Liver (tissue), 9 donors: ENCODE measurements around the gene SCPEP1. TPM values are rescaled to one million over a fixed set of nuclear protein-coding genes. Genes with fewer than 3 reads are reported as not detected.

Source experiments
- DNase-seq: peaks from one replicate; pipeline ENCODE4 v3.0.0-alpha.2; 2017; ENCODE audit warnings: low spot score
- H3K27ac ChIP-seq, 2 donors: one replicate each; pipeline ENCODE4 v1.7.0; 2013; ENCODE audit warnings: inconsistent platforms in 2 of 2, low read length in 2 of 2, control low read depth in 1 of 2, low read depth in 1 of 2, mild to moderate bottlenecking in 1 of 2
- H3K27me3 ChIP-seq, 4 donors: one replicate each; pipeline versions ENCODE4 v1.6.1 to v1.7.0; 2013; ENCODE audit warnings: low read length in 3 of 4, inconsistent platforms in 1 of 4, mild to moderate bottlenecking in 1 of 4, moderate library complexity in 1 of 4; ENCODE audit not compliant: control insufficient read depth in 4 of 4, insufficient read depth in 4 of 4
- H3K36me3 ChIP-seq, 4 donors: one replicate each; pipeline versions ENCODE4 v1.6.1 to v1.7.0; 2013; ENCODE audit warnings: low read length in 3 of 4, mild to moderate bottlenecking in 3 of 4, low read depth in 1 of 4, moderate library complexity in 1 of 4; ENCODE audit not compliant: control insufficient read depth in 4 of 4, insufficient read depth in 3 of 4
- H3K4me1 ChIP-seq, 4 donors: one replicate each; pipeline versions ENCODE4 v1.6.1 to v1.7.0; 2013; ENCODE audit warnings: low read length in 3 of 4, mild to moderate bottlenecking in 3 of 4, moderate library complexity in 1 of 4; ENCODE audit not compliant: control insufficient read depth in 4 of 4, insufficient read depth in 4 of 4
- H3K4me3 ChIP-seq, 3 donors: one replicate each; pipeline versions ENCODE4 v1.6.1 to v1.7.0; 2013; ENCODE audit warnings: low read length in 3 of 3, control low read depth in 1 of 3, low read depth in 1 of 3, mild to moderate bottlenecking in 1 of 3
- H3K9ac ChIP-seq, 2 donors: one replicate each; pipeline ENCODE4 v1.7.0; 2013; ENCODE audit warnings: low read length in 2 of 2, mild to moderate bottlenecking in 2 of 2, moderate library complexity in 2 of 2, control low read depth in 1 of 2, low read depth in 1 of 2
- H3K9me3 ChIP-seq, 4 donors: one replicate each; pipeline versions ENCODE4 v1.6.1 to v1.7.0; 2013; ENCODE audit warnings: low read length in 3 of 4; ENCODE audit not compliant: control insufficient read depth in 4 of 4
- CTCF ChIP-seq: fragments of 150-350 bp; IDR thresholded peaks from 2 replicates; pipeline ENCODE4 v1.5.1; 2017; ENCODE audit warnings: improper control_type of control experiment, low read depth, low read length; ENCODE audit not compliant: missing input control
- EGR1 ChIP-seq, 2 donors: IDR thresholded peaks; 2 replicates each; pipeline ENCODE4 v1.6.1; 2016 to 2018; ENCODE audit warnings: antibody characterized with exemption in 2 of 2, low read depth in 2 of 2
- FOXA1 ChIP-seq: IDR thresholded peaks from 2 replicates; pipeline ENCODE4 v1.6.1; 2016; ENCODE audit warnings: antibody characterized with exemption
- FOXA2 ChIP-seq: IDR thresholded peaks from 2 replicates; pipeline ENCODE4 v1.6.1; 2016; ENCODE audit warnings: antibody characterized with exemption
- GABPA ChIP-seq, 2 donors: IDR thresholded peaks in 1 of 2; conservative IDR thresholded peaks in 1 of 2; 2 replicates each; pipeline ENCODE4 v1.6.1; 2016; ENCODE audit warnings: antibody characterized with exemption in 2 of 2, mild to moderate bottlenecking in 1 of 2, moderate library complexity in 1 of 2
- HNF4A ChIP-seq, 2 donors: conservative IDR thresholded peaks; 2 replicates each; pipeline ENCODE4 v1.6.1; 2016; ENCODE audit warnings: antibody characterized with exemption in 2 of 2, mild to moderate bottlenecking in 2 of 2
- HNF4G ChIP-seq: IDR thresholded peaks from 2 replicates; pipeline ENCODE4 v1.6.1; 2016; ENCODE audit warnings: antibody characterized with exemption
- JUND ChIP-seq, 2 donors: IDR thresholded peaks; 2 replicates each; pipeline ENCODE4 v1.6.1; 2016; ENCODE audit warnings: antibody characterized with exemption in 2 of 2
- NR2F2 ChIP-seq: IDR thresholded peaks from 2 replicates; pipeline ENCODE4 v1.6.1; 2016; ENCODE audit warnings: antibody characterized with exemption
- RAD21 ChIP-seq, 2 donors: IDR thresholded peaks; 2 replicates each; pipeline ENCODE4 v1.6.1; 2016; ENCODE audit warnings: antibody characterized with exemption in 2 of 2, mild to moderate bottlenecking in 2 of 2
- REST ChIP-seq: IDR thresholded peaks from 2 replicates; pipeline ENCODE4 v1.6.1; 2016; ENCODE audit warnings: antibody characterized with exemption, mild to moderate bottlenecking
- RXRA ChIP-seq, 2 donors: IDR thresholded peaks; 2 replicates each; pipeline ENCODE4 v1.6.1; 2017 to 2018; ENCODE audit warnings: antibody characterized with exemption in 2 of 2, mild to moderate bottlenecking in 1 of 2
- SP1 ChIP-seq: IDR thresholded peaks from 2 replicates; pipeline ENCODE4 v1.6.1; 2018; ENCODE audit warnings: antibody characterized with exemption, mild to moderate bottlenecking
- TAF1 ChIP-seq: conservative IDR thresholded peaks from 2 replicates; pipeline ENCODE4 v1.6.1; 2016; ENCODE audit warnings: antibody characterized with exemption, mild to moderate bottlenecking
- YY1 ChIP-seq: IDR thresholded peaks from 2 replicates; pipeline ENCODE4 v1.6.1; 2016; ENCODE audit warnings: antibody characterized with exemption, mild to moderate bottlenecking
- ZBTB33 ChIP-seq: IDR thresholded peaks from 2 replicates; pipeline ENCODE4 v1.6.1; 2016; ENCODE audit warnings: antibody characterized with exemption
- WGBS: extraction: QIAGEN DNeasy Blood & Tissue Kit; methylation state at CpG from one replicate; pipeline ENCODE4 v1.1.7; 2013; 5-methylcytosine and 5-hydroxymethylcytosine counted together
- polyA plus RNA-seq, 2 donors: library from polyadenylated mRNA; stranded (reverse) in 1 of 2; unstranded in 1 of 2; fragments of 200-250 nt in 1 of 2; fragments of >200 nt in 1 of 2; fragmentation: Nextera tagmentation in 1 of 2; extraction: Ambion mirVana in 1 of 2; gene quantifications; one replicate each; pipeline versions ENCODE4 v1.2.1 to v1.2.3, GENCODE V29; 2013 to 2015
- total RNA-seq, 2 donors: library from RNA; depleted of rRNA; stranded (reverse); fragments of >200 nt; gene quantifications; one replicate each; pipeline ENCODE4 v1.2.3, GENCODE V29; 2014
- TF ChIP-seq, protein P1 (sequence below): IDR thresholded peaks from 2 replicates; pipeline ENCODE4 v1.6.1; 2016; ENCODE audit warnings: antibody characterized with exemption
- TF ChIP-seq, protein P2 (sequence below): IDR thresholded peaks from 2 replicates; pipeline ENCODE4 v1.6.1; 2016; ENCODE audit warnings: antibody characterized with exemption
- donor health status: healthy.
- donor health status: healthy.
- donor health status: healthy.
- donor health status: healthy.
- donor health status: healthy.

Gene SCPEP1
- total and polyA plus RNA-seq, 4 donors, result 15.7 to 29.3 (median 28.2) TPM

- H3K4me1 ChIP-seq, result peaks cover 0 to 17% (median 12%) of the 10 kb centered on the region in 4 donors
- no peak overlapping the region for H3K27ac ChIP-seq
- no peaks in the 10 kb centered on the region for H3K36me3 ChIP-seq
- no peaks in the 10 kb centered on the region for H3K9me3 ChIP-seq
- TF ChIP-seq NR2F2, result no peak
- no peak for TF ChIP-seq YY1
- no peak for TF ChIP-seq EGR1 (IDR thresholded peaks at IDR 0.05; ENCODE audit: low read depth in 2 of 2)
- TF ChIP-seq HNF4A (conservative IDR thresholded peaks at IDR 0.05), result no peak
- TF ChIP-seq GABPA (IDR thresholded peaks at IDR 0.05 in 1 of 2, conservative IDR thresholded peaks at IDR 0.05 in 1 of 2), result no peak
- TF ChIP-seq CTCF, result no peak
- TF ChIP-seq, protein P1, sequence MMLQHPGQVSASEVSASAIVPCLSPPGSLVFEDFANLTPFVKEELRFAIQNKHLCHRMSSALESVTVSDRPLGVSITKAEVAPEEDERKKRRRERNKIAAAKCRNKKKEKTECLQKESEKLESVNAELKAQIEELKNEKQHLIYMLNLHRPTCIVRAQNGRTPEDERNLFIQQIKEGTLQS, result no peak
- TF ChIP-seq RXRA (IDR thresholded peaks at IDR 0.05), result no peak
- TF ChIP-seq, protein P2, sequence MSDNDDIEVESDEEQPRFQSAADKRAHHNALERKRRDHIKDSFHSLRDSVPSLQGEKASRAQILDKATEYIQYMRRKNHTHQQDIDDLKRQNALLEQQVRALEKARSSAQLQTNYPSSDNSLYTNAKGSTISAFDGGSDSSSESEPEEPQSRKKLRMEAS, result no peak
- TF ChIP-seq TAF1, result no peak
- TF ChIP-seq SP1, result no peak
- TF ChIP-seq ZBTB33, result no peak
- no peak for TF ChIP-seq JUND (IDR thresholded peaks at IDR 0.05)
- no peak for TF ChIP-seq FOXA1
- TF ChIP-seq FOXA2, result no peak
- no peak for TF ChIP-seq REST
- no peak for TF ChIP-seq HNF4G
- no peak overlapping the region for H3K9ac ChIP-seq
- 94% methylated on average over 2 of the region's 2 CpGs for WGBS
- no peaks in the 10 kb centered on the region for H3K27me3 ChIP-seq
- DNase-seq, result no peak
- H3K4me3 ChIP-seq, result no peak overlapping the region
These were observed 3.9 kb upstream of the SCPEP1 start for GRCh38 chr17:56974055-56974454.

GRCh38 chr17:56975656-56976055 lies 2.3 kb upstream of the SCPEP1 start:
- 96% methylated on average over 2 of the region's 2 CpGs for WGBS
- no peak for TF ChIP-seq RAD21 (IDR thresholded peaks at IDR 0.05)
- no peak for TF ChIP-seq HNF4A (conservative IDR thresholded peaks at IDR 0.05)
- no peak for TF ChIP-seq REST
- TF ChIP-seq GABPA (IDR thresholded peaks at IDR 0.05 in 1 of 2, conservative IDR thresholded peaks at IDR 0.05 in 1 of 2), result no peak
- TF ChIP-seq ZBTB33, result no peak
- TF ChIP-seq HNF4G, result no peak
- TF ChIP-seq FOXA2, result no peak
- TF ChIP-seq RXRA (IDR thresholded peaks at IDR 0.05), result no peak
- TF ChIP-seq EGR1 (IDR thresholded peaks at IDR 0.05; ENCODE audit: low read depth in 2 of 2), result no peak
- TF ChIP-seq NR2F2, result no peak
- no peak for TF ChIP-seq SP1

More at GRCh38 chr17:56975656-56976055, 2.3 kb upstream of the SCPEP1 start:
- Histone ChIP-seq H3K36me3 (no peaks in the 10 kb centered on the region), H3K9ac (no peak overlapping the region), H3K27me3 (no peaks in the 10 kb centered on the region), H3K9me3 (no peaks in the 10 kb centered on the region), H3K27ac (no peak overlapping the region), H3K4me3 (no peak overlapping the region), H3K4me1 (peaks cover 0 to 19% (median 13%) of the 10 kb centered on the region in 4 donors)
- no peak for DNase-seq
